Activated T-cell treated with anti-CD3 and anti-CD28 coated beads for 24 hours (primary cell): ENCODE data around the gene GRIPAP1.
"Not testable (repeated sequence)": the region's sequence is repeated elsewhere in the genome, so short reads cannot be mapped to it uniquely, and the experiment has no call there.

Source experiments
- DNase-seq: peaks from one replicate; pipeline ENCODE4 v3.0.0-alpha.2; 2020; ENCODE audit warnings: low read depth

The GRIPAP1 gene

DNA sequence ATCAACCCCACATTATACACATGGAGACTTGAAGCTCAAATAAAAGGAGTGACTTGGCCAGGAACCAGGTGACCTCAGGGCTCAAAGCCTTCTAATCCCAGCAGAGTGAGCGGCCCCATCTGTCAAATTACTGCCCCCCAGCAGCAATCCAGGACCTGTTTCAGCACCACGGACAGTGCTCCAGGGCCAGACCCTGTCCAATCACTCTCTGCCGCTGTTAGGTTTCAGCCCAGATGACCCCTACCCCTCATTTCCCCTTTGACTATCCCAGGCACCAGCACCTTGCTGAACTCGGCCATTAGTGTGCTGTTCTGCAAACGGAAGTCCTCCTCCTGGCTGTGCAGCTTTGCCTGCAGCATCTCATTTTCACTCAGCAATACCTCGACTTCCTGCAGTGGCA, 5.1 kb downstream of the GRIPAP1 start:
- no peak for DNase-seq

DNA sequence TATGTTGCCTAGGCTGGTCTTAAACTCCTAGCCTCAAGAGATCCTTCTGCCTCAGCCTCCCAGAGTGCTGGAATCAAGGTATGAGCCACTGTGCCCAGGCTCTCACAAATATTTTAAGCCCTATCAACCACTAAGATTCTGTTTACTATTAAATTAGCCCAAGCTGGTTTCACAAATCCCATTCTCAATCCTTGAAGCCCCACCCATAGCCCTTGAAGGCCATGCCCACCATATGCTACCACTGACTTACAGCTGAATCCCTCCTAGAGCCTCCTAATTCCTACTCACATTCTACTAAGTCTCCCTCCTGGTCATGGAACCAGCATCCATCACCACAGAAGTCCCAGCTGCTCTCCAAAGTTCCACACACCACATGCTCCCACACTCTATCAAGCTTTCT, 9.7 kb downstream of the GRIPAP1 start:
- DNase-seq = no peak

DNA sequence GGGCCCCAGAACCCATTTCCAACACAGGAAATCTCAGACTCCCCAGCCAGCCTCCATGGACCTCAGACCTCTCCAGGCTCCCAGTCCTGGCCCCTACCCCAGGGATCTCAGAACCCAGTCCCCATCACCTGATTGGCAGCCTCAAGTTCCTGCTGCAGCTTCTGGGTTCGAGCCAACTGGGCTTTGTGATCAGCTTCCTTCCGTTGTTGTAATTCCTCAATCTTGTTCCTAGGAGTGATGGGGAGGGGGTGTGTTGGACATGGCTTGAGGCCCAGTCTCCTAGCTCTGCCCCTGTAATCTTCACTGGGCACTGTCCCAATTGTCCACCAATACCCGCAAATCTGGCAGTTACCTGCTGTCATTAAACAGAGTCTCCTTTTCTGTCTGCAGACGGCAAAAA, 12.6 kb downstream of the GRIPAP1 start:
- no peak for DNase-seq

DNA sequence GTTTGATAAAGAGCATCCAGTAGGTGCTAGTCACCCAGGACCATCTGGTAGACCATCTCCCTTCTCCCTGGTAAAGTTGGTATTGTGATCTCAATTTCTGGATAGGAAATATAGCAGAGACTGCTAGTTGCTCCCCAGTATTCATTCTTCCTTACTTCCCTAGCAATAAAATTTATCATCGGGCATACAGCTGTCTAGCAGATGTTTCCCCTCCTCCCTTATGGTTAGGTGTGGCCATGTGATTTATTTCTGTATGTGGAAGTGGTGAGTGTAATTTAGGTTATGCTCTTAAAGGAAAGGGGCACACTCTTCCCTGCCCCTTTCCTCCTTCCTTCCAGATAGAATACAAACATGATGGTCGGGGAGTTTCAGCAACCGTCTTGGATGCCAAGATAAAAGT, 18.2 kb downstream of the GRIPAP1 start:
- no peak for DNase-seq

DNA sequence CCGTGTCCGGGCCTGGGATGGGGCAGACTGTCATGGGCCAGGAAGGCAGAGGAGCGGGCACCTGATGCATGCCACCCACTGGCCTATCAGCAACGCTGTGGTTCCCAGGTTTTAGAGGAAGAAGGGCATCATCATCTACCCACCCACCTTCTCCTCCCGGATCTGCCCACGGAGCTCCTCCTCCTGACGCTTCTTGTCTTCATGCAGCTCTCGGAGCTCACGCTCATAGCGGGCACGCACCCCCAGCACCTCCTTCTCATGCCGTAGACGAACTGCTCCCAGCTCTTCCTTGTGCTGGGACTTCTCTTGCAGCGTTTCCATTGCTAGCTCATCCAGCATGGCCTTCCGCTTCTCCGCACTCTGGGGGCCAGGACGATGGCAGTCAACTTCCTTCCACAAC, 19.0 kb downstream of the GRIPAP1 start:
- no peak for DNase-seq

DNA sequence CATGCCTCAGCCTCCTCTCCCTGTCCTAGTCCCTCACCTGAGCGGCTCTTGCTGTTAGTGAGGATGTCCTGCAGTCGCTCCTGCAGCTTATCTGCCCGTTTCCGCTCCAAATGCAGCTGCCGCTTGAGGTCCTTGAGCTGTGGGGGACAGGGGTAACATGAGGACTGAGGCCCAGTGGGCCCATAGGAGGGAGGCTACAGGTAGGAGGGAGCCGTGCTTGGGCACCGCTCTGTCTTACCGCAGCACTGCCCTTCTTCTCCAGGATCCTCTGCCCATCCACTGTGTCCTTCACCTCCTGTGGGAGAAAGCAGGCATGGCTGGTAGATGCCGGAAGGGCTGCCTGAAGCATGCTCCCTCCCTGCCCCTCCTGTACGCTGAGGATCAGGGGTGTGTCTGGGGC, 20.9 kb downstream of the GRIPAP1 start:
- DNase-seq = no peak

DNA sequence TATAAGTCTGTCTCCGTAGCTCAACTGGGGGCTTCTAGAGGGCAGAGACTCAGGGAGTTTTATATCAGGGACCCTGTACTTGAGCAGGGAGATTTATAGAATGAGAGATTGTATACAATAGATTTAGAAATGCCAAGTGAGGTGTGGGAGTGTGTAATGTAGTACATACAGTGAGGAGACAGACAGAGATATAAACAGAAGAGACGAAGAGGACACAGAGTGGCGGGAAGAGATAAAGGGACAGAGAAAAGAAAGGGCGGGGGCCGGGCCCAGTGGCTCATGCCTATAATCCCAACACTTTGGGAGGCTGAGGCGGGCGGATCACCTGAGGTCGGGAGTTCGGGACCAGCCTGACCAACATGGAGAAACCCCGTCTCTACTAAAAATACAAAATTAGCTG, 21.7 kb downstream of the GRIPAP1 start:
- DNase-seq = not testable (repeated sequence)

DNA sequence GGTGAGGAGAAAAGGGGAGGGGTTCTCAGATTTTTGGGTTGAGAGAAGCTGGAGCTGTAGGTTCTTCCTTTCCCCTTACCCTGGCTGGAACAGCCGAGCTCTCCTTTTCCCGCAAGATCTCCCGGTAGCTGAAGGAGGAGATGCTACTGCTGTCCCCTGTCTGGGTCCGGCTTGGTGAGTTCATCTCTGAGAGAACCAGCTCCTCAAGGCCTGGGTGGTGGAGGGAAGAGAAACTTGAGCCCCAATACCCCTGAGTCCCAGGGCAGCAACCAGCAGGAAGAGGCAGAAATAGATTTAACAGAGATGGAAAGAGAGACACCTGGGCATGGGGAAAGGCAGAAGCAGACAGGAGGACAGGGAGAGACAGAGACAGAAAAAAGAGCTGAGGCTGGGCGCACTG, 23.8 kb downstream of the GRIPAP1 start:
- no peak for DNase-seq

DNA sequence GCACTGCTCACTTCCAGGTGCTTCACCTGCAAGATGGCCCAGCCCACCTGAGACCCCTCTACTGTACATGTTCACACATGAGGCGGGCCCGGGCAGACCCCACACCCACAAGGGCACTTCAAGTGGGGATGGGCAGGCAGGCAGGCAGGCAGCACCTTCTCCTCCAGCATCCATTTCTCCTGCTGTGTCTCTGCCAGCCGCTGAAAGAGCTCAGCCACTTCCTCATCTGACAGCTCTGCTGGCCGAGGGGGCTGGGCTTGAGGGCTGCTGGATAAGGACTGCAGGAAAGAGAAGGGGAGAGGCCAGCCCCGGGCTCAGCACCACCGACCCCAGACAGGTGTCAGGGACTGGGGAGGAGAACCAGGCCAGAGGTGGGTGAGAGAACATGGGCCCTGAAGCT, 26.0 kb downstream of the GRIPAP1 start:
- no peak for DNase-seq

DNA sequence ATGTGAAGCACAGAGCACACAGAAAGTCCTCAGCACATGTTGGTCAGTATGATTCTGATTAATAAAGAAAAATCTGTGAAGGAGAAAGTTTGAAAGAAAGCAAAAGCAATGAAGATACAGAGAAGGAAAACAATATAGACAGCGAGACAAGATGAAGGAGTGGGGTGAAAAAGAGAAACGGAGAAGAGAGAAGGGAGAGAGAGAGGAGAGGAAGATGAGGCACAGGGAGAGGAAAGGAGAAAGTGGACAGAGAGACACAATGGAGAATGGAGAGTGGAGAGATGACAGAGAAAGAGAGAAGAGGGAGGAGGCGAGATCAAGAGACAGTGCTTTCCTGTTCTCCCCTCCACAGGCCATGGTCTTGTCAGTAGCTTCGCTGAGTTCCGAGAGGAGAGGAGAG, 26.5 kb downstream of the GRIPAP1 start:
- DNase-seq = no peak

DNA sequence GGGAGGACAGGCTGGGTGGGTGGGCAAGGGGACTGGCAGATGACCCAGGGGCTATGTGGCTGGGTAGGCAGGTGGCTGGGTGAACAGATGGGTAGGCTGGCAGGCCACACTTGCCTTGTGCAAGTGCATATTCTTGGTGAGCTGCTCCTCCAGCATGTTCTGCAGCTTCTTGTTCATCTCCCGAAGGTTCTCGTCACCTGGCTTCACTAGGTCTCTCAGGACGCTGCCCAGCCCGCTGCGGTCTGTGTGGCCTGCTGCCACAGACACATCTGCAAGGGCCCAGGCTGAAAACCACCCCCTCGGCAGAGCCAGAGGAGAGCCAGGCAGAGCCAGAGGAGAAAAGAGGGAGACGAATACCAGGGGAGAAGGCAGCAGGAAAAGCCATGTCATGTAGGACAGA, 27.0 kb downstream of the GRIPAP1 start:
- DNase-seq = no peak

DNA sequence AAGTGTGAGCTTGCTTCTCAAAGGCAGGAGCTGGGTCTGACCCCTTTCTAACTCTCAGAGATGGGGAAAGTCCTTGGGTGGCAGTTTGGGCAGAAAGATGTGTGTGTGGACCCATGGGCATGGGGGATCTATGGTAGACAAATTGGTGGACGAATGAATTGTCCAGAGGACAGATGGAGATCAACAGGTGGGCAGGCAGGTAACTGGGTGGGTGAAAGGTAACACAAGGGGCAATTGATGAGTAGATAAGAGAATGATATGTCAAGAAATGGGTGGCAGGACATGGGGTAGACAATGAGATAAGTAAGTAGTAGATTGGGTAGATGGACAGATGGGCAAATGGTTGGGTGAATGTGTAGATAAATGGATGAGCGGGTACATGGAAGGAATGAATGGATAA, 27.5 kb downstream of the GRIPAP1 start:
- no peak for DNase-seq

DNA sequence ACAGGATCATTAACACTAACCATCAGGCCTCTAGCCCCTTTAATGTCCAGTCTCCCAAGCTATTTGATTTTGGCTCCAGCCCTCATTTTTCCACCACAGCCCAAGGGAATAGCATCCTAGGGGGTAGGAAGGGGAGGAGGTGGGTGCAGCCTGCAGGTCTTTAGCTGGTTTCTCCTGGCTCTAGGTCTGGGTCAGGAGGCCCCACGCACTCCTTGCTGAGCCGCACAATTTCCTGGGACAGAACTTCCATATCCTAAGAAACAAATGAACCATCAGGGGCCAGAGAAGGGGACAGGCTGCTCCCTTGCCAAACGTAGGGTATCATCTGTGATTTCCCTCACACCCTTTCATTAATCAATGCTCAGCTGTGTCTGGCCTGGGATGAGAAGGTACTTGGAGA, 28.0 kb downstream of the GRIPAP1 start:
- DNase-seq = no peak

DNA sequence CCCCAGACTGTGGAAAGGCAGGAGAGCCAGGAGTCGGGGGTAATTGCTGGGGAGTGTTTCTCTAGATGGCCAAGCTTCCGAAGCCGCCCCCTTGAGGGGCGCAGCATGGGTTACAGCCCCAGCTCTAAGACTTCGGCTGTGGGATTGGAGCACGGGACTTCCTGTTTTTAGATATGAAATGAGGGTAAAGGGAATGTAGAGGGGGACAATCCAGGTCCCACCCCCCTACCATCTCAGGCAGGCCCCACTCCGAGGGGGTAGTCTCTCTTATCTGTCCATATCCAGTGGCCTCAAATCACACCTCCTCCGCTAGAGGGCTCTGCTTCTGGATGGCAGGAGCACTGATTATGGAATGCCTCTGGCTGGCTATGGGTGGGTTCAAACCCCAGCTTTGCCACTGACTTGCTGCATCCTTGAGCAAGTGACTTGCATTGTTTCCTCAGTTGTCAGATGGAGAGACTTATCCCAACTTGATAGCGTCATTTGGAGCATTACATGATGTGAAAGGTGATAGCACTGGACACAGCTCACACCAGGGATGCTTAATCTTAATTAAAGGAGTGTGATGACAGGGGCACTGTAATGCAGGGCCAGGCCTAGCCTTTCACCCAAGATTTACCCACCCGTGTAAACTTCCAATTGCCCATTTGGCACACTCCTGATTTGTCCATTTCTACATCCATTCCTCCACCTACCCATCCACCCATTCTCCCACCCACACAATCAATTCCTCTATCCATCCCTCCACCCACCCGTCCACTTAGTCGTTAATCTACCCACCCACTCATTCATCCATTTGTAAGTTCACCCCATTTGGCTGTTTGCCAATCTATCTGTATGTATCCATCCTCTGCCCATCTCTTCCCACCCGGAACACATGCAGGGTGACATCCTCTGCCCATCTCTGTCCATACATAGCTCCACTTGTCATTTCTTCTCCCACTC, 29.6 kb downstream of the GRIPAP1 start:
- DNase-seq = no peak

DNA sequence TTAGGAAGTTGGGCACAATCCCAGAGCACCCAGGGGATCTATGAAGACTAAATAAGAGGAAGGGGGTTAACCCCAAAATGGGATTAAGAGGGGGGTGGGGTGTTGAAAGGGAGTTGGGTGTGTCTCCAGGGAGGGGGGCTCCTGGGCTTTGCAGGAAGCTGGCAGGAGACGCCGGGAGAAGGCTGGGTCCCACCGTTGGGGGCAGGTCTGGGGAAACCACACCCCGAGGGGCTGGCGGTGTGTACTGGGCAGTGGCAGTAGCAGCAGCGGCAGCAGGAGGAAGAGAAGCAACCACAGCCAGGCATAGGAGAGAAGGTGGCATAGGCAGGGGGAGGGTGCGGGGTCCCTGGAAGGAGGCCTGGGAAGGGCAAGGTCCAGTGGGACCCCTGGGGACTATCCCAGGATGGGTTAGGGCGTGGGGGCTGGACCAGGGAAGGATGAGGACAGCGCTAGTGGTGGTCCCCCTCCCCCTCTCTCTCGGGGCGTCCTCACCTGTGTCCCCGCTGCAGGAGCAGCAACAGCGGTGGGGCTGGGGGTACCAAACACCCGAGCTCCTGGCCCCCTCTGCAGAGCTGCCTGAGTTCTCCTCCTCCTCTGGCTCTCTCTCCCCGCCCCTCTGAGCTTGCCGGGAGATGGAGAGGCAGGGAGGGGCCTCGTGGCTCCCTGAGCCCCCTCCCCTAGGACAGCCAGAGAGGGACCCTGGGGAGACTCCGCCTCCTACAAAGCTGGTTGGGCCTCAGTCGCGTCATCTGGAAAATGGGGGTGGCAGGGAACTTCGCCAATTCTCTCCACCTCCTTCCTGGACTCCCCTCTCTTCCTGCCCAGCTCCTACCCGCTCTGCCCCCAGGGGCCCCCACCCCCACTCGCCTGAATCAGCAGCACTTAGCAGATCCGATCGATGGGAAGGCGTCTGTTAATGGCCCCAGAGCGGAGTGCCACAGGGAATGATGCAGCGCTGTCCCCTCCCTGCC, 30.5 kb downstream of the GRIPAP1 start, which contains the start of gene KCND1:
Gene KCND1 (minus strand): TSS at position 596 of the 971 bp plus-strand sequence. CDS start 1,573 bp downstream, outside the sequence.
- no peak for DNase-seq

DNA sequence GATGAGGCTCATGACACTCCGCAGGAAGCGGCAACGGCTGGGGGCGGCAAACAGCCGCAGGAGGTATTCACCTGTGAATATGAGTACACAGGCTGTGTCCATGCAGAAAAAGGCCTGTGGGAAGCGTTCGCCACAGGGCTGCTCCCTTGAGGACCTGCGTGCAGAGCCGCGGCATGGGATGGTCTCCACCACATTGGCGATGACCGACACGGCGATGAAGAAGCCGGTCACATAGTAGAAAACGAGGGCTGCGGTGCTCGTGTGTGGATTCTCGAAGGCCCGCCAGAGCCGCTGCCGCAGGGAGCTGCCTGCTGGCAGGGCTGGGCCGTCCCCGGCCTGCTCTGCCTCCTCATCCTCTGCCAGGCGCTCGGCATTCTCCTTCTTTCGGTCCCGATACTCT, 32.6 kb downstream of the GRIPAP1 start:
- no peak for DNase-seq

DNA sequence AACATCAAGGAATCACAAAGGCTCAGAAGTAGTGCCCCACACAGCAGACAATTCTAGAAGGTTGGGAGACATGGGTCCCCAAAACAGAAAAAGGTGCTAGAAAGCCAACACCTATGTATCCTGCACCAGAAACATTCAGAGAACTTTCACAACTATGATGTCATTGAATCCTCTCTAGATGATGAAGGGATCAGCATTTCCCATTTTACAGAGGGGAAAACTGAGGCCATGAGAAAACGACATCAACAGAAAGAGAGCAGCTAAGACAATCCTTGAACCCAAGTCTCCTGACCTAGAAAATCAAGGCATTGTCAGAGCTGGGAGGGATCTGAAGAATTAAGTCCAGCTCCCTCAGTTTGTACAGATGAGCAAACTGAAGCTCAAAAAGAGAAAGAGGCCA, 33.7 kb downstream of the GRIPAP1 start:
- DNase-seq = no peak

DNA sequence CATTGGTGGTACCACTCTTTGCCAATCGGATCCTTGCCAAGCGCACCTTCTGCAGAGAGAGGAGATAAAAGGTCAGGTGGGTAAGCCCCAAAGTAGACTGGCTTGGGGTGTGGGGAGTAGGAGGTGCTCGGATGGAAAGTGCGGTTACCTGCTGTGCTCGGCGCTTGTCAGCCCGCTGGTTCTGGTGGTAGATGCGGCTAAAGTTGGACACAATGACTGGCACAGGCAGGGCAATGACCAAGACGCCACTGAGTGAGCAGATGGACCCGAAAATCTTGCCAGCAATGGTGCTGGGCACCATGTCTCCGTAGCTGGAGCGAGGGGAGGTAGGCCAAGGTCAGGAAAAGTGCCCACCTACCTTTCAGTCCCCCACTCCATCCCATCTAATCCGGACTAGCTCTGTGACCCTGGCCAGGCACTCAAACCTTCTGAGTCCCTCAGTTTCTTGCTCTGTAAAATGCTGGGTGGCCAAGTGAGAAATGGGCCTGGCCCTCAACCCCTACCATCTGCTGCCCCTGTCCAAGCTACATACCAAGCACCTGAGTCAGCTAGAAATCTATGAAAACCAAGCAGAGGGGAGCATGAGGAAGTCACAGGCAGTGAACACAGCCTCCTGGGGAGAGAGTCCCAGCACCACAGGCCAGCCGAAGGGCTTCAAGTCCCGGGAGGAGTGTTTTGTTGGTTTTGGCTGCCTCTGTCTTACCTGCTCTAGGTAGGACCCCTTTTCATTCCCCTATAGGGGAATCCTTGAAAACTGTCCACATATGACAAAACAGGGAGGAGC, 35.1 kb downstream of the GRIPAP1 start:
- no peak for DNase-seq

DNA sequence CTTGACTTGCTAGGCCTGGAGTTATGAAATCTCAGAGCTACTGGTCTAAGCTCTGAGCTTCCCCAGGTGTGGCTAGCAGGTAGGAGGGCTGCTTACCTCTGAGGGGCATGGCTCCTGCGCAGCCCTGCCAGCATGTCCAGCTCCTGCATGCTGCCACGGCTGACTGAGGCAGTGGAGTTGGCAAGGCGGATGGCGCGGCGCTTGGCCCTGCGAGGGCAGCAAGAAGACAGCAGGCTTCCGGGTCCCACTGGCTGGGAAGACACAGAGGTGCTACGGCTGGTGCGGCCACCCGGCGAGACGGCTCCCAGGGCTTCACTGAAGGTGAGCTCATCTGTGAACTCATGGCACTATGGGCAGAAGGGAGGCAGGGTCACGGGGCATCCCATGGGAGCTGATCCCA, 36.1 kb downstream of the GRIPAP1 start:
- DNase-seq = no peak

DNA sequence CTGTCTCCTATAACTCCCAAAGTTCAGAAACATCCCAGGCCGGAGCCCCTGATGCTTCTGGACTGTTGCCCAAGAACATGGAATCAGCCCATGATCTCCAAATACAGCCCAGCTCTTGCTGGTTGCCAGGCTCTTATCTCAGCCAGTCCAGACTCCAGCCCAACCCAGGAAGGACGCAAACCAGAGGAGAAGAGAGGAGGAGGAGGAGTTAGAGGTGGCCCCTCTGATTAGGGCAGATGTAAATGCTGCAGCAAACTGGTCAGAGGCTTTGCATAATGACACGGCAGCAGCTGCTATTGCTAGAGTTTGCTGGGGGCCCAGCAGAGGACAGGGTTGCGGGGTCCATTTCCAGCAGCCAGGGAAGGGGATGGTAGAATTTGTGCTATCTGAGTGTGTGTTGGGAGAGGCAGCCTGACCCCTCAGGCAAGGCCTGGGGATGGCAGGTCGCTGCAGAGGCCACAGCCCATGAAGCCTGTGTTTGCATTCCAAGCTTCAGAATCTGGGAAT, 40.4 kb downstream of the GRIPAP1 start:
- DNase-seq = no peak

DNA sequence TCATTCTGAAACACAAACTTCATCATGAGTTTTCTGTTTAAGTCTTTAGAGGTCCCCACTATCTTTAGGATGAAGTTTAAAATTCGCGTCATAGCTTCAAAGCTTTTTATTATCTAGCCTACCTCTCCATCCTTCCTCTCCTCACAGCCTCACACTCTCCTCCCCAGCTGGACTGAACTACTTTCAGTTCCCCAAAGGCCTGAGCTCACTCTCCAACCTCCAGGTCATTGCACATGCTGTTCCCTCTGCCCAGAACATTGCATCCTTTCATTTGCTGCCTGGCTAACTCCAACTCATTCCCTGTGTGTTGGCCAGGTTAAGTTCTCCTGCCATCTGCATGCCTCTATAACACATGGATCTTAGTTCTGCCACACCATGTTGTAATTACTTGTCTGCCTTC, 41.8 kb downstream of the GRIPAP1 start:
- DNase-seq = no peak

DNA sequence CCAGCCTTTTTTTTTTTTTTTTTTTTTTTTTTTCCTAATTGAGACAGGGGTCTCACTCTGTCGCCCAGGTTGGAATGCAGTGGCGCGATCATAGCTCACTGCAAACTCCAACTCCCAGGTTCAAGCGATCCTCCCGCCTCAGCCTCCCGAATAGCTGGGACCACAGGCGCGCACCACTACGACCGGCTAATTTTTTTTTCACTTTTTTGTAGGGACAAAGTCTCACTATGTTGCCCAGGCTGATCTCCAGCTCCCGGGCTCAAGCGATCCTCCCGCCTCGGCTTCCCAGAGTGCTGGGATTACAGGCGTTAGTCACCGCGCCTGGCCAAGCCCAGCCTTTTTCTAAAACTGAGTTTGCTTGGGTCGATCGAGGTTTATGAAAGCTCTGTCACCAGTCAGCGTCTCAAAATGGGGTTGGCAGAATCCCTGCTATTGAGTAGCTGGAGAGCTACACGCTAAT, 43.4 kb downstream of the GRIPAP1 start:
- no peak for DNase-seq
